GM19324 (cell line): Measurements from ENCODE around the gene MYL9.
A peak's percentile ranks its signal among the peaks of the same experiment; 100 is the strongest.
"Not testable (repeated sequence)": the region's sequence is repeated elsewhere in the genome, so short reads cannot be mapped to it uniquely, and the experiment has no call there.

ENCODE experiments used
- ATAC-seq: cut with Tn5 transposase; IDR thresholded peaks from one replicate; pipeline ENCODE4 v1.9.1; 2021; ENCODE audit warnings: mild to moderate bottlenecking, moderate library complexity; ENCODE audit not compliant: unreplicated experiment, low FRiP score

MYL9 gene

DNA sequence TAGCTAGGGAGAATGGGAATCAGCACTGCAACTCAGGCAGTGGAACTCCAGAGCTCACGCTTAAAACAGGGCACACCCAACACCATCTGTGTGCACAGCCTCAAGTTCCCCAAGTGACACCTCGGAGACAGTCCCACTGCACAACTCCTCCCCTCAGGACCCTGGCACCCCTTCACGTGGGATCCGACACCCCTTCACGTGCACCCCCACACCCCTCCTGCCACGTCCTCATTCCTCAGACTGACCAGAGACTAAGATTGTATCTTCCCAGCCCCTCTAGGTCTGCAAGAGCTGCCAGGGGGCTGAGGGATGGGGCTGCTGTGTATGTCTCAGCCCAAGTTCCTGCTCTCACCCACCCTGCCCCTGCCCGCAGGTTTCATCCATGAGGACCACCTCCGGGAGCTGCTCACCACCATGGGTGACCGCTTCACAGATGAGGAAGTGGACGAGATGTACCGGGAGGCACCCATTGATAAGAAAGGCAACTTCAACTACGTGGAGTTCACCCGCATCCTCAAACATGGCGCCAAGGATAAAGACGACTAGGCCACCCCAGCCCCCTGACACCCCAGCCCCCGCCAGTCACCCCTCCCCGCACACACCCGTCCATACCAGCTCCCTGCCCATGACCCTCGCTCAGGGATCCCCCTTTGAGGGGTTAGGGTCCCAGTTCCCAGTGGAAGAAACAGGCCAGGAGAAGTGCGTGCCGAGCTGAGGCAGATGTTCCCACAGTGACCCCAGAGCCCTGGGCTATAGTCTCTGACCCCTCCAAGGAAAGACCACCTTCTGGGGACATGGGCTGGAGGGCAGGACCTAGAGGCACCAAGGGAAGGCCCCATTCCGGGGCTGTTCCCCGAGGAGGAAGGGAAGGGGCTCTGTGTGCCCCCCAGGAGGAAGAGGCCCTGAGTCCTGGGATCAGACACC lies 7.6 kb downstream of the MYL9 start:
- no peak for ATAC-seq

DNA sequence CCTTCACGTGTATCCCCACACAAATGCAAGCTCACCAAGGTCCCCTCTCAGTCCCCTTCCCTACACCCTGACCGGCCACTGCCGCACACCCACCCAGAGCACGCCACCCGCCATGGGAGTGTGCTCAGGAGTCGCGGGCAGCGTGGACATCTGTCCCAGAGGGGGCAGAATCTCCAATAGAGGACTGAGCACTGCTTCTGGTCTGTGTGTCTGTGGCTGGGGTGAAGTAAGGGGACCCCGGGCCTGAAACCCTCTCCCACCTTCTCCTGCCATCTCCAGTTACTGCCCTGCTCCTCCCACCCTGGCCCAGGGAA lies 8.3 kb downstream of the MYL9 start:
- ATAC-seq, result no peak

DNA sequence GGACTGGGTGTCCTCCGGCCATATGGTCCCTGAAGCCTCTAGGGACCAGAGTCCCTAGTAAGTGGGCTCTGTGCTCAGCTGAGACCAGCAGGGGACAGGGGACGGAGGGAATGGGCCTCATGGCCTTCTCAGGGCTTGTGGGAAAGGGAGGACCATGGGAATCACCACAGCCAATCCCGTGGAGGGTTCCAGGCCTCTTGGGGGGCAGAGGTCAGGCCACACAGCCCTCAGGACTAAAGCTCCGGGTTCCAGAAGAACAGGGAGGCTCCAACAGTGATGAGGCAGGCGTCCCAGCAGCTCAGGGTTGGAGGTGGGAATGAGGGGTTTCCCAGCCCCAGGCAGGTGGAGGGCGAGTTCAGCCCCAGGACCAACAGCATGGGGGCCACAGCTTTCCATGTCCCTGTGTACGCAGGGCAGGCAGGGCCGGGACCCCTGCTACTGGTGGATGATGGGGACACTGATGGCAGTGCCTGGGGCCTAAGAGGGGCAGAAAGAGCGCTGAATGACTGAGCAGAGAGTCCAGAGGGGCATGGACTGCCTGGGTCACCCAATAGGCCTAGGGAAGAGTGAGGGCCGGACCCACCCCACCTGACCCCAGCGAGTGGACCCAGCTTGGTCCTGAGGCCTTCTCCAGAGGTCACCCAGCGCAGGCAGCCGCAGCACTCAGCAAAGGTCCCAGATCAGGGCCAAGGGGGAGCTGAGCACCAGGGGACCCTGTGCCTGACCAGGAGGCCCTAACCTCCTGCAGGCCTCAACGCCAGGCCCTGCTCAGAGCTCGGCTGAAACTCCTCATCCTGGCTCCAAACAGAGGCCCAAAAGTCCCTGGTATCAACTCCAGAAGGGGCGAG lies 8.8 kb downstream of the MYL9 start:
- no peak for ATAC-seq

DNA sequence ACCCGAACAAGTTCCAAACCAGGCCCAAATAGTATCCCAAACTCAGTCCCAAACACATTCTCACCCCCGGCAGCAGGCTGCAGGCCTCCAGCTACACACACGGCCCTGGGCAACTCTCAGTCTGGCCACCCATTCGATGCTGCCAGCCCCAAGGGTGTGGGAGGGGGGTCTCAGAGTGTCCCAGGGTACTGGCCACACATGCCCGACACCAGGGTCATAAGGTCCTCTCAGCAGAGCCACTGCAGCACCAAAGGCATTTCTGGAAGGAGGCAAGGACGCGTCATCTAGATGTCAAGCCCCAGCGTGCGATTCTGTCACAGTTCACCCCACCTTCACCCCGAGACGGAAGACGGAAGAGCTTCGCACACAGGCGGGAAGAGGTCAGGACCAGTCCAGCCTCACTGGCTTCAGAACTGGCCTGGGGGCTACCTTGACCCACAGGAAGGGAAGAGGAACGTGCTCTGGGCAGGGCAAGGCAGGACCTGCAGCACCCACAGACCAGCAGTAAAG lies 9.5 kb downstream of the MYL9 start:
- ATAC-seq, result no peak

DNA sequence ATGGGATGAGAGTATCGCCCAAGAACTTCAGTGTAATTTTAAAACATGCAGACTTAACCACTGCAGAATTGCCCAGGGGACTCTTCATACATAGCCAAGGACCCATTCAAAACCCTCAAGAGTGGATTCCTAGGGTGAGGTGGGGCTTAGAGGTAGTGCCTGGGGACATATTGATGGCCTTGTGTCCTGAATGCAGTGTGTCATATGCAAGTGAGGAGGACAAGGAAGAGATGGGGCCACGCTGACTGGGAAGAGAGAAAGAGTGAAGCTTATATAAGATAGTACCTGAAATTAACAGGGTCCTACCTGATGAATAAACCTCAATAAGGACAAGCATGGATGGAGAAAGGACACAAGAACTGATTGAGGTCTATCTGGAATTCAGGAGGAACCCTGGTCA lies 13.9 kb downstream of the MYL9 start:
- ATAC-seq, result no peak

DNA sequence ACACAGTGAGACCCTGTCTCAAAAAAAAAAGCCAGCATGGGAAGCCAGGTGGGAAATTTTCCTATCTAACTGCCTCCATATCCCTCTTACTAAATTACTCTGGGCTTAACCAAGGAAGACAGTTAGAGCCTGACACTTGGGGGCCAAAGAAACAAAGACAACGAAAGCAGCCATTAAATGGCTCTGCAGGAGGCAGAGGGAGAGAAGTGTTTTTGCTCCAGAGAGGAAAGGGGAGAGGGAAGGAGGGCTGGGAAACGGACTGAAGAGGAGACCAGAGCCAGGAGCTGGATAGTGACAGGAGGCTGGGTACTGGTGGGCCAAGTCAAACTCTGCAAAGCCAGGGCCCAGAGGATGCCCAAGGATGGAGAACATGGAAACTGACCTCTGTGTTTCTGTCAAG lies 21.4 kb downstream of the MYL9 start:
- ATAC-seq, result no peak

DNA sequence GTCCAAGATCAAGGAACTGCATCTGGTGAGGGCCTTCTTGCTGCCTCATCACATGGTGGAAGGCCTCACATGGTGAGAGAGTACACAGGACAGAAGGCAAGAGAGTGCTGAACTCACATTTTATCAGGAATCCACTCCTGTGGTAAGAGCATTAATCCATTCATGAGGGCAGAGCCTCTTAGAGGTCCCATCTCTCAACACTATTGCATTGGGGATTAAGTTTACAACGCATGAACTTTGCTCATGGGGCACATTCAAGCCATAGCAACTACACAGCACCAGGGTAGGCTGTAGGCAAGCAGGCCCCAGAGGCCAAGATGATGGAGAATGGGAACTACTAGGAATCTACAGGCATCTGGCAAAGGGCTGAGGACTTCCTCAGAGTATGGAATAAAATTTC lies 22.1 kb downstream of the MYL9 start:
- ATAC-seq, result no peak

DNA sequence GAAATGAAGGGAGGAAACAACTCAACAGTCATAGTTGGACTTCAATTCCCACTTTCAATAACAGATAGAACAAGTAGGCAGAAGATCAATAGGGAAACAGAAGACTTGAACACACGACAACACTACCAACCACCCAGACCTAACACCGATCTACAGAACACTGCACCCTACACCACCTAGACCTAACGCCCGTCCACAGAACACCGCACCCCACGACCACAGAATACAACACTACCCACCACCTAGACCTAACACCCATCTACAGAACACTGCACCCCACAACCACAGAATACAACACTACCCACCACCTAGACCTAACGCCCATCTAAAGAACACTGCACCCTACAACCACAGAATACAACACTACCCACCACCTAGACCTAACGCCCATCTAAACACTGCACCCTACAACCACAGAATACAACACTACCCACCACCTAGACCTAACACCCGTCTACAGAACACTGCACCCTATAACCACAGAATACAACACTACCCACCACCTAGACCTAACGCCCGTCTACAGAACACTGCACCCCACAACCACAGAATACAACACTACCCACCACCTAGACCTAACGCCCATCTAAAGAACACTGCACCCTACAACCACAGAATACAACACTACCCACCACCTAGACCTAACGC lies 22.9 kb downstream of the MYL9 start:
- ATAC-seq, result not testable (repeated sequence)

DNA sequence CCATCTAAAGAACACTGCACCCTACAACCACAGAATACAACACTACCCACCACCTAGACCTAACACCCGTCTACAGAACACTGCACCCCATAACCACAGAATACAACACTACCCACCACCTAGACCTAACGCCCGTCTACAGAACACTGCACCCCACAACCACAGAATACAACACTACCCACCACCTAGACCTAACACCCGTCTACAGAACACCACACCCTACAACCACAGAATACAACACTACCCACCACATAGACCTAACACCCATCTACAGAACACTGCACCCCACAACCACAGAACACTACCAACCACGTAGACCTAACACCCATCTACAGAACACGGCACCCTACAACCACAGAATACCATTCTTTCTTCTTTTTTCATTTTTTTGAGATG lies 23.4 kb downstream of the MYL9 start:
- ATAC-seq, result not testable (repeated sequence)

DNA sequence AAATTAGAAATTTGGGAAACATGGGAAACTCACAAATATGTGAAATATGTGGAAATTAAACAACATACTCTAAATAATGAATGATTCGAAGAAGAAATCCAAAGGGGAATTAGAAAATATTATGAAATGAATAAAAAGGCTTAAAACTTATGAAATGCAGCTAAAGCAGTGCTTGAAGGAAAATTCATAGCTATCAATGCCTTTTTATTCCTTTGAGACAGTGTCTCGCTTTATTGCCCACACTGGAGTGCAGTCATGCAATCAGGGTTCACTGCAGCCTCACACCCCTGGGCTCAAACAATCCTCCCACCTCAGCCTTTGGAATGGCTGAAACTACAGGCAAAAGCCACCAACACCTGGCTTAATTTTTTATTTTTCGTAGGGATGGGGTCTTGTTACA lies 24.2 kb downstream of the MYL9 start:
- ATAC-seq, result no peak

DNA sequence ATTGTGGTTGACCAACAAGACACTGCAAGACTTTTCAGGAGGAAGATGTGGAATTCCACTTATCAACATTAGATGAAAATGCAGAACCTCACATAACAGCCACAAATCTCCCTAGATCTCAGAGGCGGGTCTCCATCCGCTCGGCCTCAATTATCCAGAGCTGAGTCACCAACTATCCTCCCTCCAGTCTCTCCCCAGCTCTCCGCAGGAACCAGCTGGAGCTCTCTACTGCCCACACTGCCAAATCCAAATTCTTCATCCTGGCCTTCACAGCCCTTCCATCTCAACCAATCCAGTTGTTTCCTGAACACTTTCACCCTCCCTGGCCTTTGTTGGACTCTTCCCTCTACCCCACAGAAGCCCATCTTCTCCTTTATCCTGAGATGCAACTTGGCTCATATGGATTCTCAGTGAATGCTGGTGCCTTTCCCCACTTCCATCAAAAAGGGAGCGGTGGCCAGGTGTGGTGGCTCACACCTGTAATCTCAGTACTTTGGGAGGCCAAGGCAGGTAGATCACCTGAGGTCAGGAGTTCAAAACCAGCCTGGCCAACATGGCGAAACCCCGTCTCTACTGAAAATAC lies 28.6 kb downstream of the MYL9 start:
- ATAC-seq, result no peak

DNA sequence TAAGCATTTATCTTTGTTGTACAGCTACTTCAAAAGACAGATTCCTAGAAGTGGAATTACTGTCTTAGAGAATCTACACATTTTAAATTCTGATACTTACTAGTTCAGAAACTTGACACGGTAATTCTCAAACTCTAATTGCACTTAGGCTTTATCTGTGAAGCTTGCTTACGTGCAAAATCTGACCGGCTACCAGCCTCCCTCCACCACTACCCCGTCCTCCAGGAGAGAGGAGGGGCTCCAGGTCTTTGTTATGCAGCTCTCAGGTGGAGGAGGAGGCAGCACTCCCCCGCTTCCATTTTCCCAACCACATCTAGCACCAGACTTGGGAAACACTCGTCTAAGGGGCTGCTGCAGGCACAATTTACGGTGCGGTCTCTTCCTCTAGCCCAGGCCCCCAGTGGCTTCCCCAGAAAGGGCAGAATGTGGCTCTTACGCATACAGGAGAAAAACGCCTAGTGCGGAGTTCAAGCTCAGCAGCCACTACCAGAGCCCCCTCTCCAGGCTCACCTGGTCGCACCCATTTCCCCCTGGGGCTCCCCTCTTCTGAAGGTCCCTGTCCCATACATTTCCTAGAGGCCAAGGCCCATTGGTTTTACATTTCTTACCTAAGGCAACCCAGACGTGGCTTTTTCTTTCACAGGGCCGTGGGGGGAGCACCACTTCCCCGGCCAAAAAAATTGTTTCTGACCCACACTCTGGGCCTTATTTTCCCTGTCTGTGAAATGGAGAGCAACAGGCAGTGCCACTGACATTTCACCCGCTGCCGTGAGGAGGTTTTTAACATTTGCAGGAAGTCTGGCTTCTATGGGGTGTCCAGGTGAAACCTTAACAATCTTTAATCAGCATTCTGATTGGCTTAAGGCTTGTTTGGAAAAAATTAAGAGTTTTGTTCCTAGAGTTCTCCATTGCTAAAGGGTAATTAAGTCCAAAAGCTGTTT lies 30.5 kb downstream of the MYL9 start:
- no peak for ATAC-seq

DNA sequence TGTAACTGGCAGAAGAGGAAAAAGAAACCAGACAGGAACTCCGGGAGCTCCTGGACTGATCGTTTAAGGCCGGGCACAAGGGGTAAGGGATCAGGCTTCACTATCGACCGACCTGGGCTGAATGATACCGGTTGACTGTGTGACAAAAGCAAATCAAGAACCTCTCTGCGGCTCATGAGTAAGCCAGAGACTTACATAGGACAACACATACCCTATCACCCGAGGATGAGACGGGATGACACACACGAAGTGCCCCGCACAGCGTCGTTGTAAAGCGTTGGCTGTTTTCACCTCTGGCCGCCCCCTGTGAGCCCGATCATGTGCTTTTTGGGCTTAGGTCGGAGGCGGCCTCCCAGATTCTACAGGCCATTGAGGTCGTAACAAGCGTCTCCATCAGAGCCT lies 31.4 kb downstream of the MYL9 start:
- ATAC-seq, result peak; percentile 10

DNA sequence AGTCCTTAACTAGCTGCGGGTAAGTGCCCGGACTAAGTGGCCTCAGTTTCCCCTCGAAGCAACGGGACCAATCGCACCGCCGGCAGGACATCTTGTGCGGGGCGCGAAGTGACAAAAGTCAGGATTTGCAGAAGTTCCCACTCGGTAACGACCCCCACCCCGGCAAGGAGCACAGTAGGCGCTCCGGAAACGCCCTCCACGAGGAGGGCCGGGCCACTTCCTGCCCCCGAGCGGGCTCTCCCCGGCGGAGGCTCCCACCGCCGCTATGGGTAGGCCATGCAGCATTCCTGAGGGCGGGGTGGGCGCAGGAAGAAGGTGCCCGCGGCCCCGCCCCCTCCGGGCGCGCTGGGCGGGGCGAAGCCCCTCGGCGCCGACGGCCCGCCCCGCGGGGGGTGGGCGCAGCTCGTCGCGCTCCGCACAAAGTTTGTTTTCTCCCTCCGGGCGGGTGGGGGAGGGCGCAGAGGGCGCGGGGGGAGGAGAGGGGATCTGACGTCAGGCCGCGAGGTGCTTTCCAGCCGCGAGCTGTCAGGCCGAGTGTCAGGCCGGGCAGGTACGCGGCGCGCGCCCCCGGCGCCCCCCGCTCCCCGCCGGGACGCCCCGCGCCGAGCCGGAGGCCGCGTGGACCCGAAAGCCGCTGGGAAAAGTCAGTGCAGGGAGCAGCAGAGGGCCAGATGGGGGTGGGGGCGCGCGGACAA lies 31.9 kb downstream of the MYL9 start, which contains the start of gene TGIF2:
TSS of gene TGIF2 (plus strand) at position 495 of the 695 bp plus-strand sequence. CDS start 5,178 bp downstream, outside the sequence.
- ATAC-seq, result peak; percentile 81

DNA sequence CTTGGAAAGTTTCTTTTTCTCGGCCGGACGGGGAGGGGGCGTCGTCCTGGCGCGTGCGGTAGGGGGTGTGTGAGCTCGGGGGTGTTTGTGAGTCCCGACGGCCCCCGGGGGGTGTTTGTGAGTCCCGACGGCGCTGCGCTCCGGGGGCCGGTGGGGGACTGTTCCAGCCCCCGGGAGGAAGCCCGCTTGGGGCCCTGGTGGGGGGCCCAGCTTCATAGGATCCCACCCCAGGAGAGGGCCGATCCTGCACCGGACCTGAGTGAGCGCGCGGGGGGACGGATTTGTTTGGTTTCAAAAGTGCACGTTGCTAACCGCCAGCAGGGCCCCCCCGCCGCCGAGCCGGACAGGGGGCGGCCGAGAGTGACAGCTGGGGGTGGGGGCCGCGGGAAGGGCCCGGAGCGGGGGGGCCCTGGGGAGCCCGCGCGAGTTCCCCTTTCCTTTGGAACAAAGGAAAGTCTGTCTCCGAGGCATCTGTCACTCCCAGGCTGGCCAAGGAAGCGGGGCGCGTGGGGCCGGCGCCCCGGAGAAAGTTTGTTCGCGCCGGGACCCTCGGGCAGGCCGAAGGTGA lies 32.6 kb downstream of the MYL9 start:
- ATAC-seq, result no peak

DNA sequence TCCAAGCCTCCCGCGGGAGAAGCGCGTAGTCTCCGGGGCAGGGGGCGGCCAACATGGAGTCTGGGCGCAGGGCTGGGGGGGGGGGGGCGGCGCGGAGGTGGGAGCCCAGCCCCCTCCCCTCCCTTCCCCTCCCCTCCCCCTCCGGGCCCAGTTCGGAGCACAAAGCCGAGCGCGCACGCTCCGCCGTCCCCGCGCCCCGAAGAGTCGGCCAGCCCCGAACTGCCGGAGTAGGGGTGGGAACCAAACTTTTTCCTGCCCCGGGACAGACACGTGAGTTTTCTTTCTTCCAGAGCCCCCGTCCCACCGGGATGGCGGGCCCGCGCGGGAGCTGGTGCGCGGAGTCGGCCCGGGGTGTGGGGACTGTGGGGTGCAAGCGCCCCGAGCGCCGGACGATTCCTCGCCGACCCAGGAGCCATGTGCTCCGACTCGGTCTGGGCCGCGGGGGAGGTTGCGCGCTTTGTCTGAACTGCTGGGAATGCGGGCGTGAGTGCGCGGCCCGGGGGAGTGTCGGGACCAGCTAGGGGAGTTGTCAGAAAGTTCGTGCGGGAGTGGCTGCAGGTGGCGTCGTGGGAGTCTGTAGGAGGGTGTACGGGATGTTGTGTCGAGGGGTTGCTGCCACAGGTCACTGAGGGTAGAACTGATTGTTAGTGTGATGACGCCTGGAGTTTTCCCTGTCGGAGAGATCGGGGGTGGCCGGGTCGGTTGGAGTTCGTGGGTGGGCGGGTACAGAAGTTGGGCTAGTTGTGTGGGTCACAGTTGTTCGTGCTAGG lies 33.2 kb downstream of the MYL9 start:
- ATAC-seq, result no peak

DNA sequence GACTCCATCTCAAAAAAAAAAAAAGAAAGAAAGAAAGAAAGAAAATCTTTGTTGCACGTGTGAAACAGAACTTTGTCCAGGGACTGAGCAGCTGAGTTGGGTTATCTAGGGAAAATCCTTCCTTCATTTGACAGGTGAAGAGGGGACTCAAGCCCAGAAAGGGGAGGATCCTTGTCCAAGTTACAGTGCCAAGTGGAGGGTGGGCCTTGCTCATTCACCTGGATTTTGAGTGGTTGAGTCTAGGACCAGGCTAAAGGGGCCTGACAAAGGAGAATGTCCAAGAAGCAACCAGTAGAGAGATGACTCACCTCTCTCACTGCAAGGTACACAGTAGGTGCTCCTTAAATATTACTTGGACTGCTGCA lies 34.7 kb downstream of the MYL9 start:
- no peak for ATAC-seq
